A673 (cell line): ENCODE results near the gene ZDHHC21. TPM values are rescaled to one million over a fixed set of nuclear protein-coding genes. Genes with fewer than 3 reads are reported as not detected.

ENCODE experiments used
- BruUV-seq: library from RNA; stranded (reverse); fragments of 400-500 nt; replicated peaks from 2 replicates; lab custom pipeline; 2021; lab: Mats Ljungman, UMichigan
- CTCF ChIA-PET: fragments of 300-600 bp; sonication (Branson Sonifier 250); formaldehyde crosslinking; loops from one replicate; lab custom pipeline; 2022; ENCODE audit warnings: antibody characterized with exemption; lab: Charles Lee
- POLR2A ChIA-PET: fragments of 300-600 bp; sonication (Branson Sonifier 250); formaldehyde crosslinking; loops from one replicate; lab custom pipeline; 2022; ENCODE audit warnings: antibody characterized with exemption; ENCODE audit not compliant: low non-redundant PET; lab: Charles Lee
- DNase-seq: peaks from one replicate; pipeline ENCODE4 v3.0.0-alpha.2; 2015; ENCODE audit warnings: low spot score
- H3K27ac ChIP-seq: fragments of 200-600 bp; sonication (generic); 2 replicates; pipeline ENCODE4 v1.5.1; 2016; ENCODE audit warnings: mixed run types, low read depth, mild to moderate bottlenecking, mixed read lengths, antibody characterized with exemption, low read length; ENCODE audit not compliant: poor library complexity, severe bottlenecking
- H3K27me3 ChIP-seq: fragments of 200-600 bp; sonication (generic); replicated peaks from 2 replicates; pipeline ENCODE4 v1.6.1; 2017; ENCODE audit warnings: mixed run types, low read depth, mild to moderate bottlenecking, mixed read lengths, antibody characterized with exemption, low read length; ENCODE audit not compliant: insufficient read depth, poor library complexity
- H3K36me3 ChIP-seq: fragments of 200-600 bp; sonication (generic); 2 replicates; pipeline ENCODE4 v1.6.1; 2016; ENCODE audit warnings: mixed run types, mild to moderate bottlenecking, mixed read lengths, antibody characterized with exemption, low read length; ENCODE audit not compliant: insufficient read depth, poor library complexity, severe bottlenecking
- H3K4me1 ChIP-seq: fragments of 200-600 bp; sonication (generic); 2 replicates; pipeline ENCODE4 v1.6.1; 2017; ENCODE audit warnings: mixed run types, mild to moderate bottlenecking, mixed read lengths, antibody characterized with exemption, low read length; ENCODE audit not compliant: insufficient read depth, poor library complexity, severe bottlenecking
- H3K4me3 ChIP-seq: fragments of 200-600 bp; sonication (generic); 2 replicates; pipeline ENCODE4 v1.5.1; 2016; ENCODE audit warnings: low read depth, mixed run types, mild to moderate bottlenecking, mixed read lengths, low read length; ENCODE audit not compliant: poor library complexity, severe bottlenecking
- H3K9me3 ChIP-seq: fragments of 200-600 bp; sonication (generic); 2 replicates; pipeline ENCODE4 v1.6.1; 2016; ENCODE audit warnings: mixed run types, low read depth, mild to moderate bottlenecking, mixed read lengths, antibody characterized with exemption, low read length; ENCODE audit not compliant: poor library complexity, severe bottlenecking
- CTCF ChIP-seq: fragments of 300-800, 200-600 bp; sonication (generic); conservative IDR thresholded peaks from 2 replicates; pipeline ENCODE4 v1.5.1; 2017; ENCODE audit warnings: low read depth, mild to moderate bottlenecking, antibody characterized with exemption, low read length, moderate library complexity, mixed read lengths
- EZH2 ChIP-seq: fragments of 200-600 bp; sonication (generic); IDR thresholded peaks from 2 replicates; pipeline ENCODE4 v1.6.1; 2017; ENCODE audit warnings: borderline replicate concordance, low read depth, mild to moderate bottlenecking, mixed read lengths, antibody characterized with exemption, low read length; ENCODE audit not compliant: poor library complexity, severe bottlenecking
- intact Hi-C: fragments of 100-400 bp; cut with micrococcal nuclease; formaldehyde crosslinking; loops from one replicate; pipeline ENCODE4 v1.10.0; 2022; ENCODE audit not compliant: unreplicated experiment
- total RNA-seq: library from RNA; stranded (reverse); gene quantifications from 2 replicates; pipeline ENCODE4 v1.2.3, GENCODE V29; 2021

The ZDHHC21 gene
- total RNA-seq, 1 experiment from 2014 or later = 30.4 TPM

GRCh38 chr9:14618836-14619420 is 74.3 kb downstream of the ZDHHC21 start:
- CTCF ChIA-PET = no interaction called here
- DNase-seq = no peak
- POLR2A ChIA-PET = no interaction called here
- no peak overlapping the region for H3K4me3 ChIP-seq
- BruUV-seq = no TSS peak
- H3K9me3 ChIP-seq = no peaks in the 10 kb centered on the region
- H3K27ac ChIP-seq = no peak overlapping the region
- peaks cover 20% of the 10 kb centered on the region for H3K4me1 ChIP-seq
- TF ChIP-seq EZH2 (no peak), CTCF (no peak)
- intact Hi-C loops = loop anchor here (10.0 kb wide), 1 partner anchor 154 kb away; no protein-coding TSS in a partner anchor
- no peaks in the 10 kb centered on the region for H3K27me3 ChIP-seq
- H3K36me3 ChIP-seq = peaks cover 10% of the 10 kb centered on the region

DNA sequence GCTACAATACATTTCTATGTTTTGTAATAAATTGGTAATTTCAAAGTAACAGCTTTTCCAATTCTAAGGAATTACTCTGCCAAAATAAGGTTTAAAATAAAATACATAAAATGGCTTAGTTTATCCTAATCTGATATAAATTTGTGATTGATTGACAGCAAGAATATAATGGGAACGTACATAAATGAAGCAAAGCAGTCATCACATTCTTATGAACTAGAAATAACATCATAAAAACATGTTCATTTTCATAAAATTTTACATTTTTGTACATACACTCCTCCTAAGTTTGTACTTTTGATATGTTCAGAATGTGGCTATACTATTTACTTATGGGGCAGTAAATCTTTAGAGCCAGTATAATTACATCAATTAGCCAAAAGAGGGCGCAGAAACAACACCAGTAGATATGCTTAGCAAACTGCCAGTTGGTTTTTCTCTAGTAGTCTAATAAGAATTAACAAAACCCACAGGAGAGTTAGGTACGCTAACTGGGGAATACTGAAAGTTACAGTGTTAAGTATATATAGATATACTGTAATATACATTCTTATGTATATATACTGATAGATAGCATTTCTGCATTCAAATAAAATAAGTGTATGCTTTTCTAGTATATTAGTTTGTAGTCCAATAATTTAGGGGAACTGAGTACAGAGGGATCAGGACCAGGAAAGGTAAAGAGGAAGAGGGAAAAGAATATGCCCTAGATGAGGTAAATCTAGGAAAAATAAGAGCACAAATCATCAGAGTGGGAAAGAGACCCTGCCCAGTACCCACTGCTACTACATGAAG is 76.8 kb downstream of the ZDHHC21 start:
- Histone ChIP-seq H3K36me3 (peaks cover 14% of the 10 kb centered on the region), H3K9me3 (no peaks in the 10 kb centered on the region), H3K4me1 (peaks cover 20% of the 10 kb centered on the region), H3K27ac (no peak overlapping the region), H3K27me3 (no peaks in the 10 kb centered on the region), H3K4me3 (no peak overlapping the region)
- intact Hi-C loops = loop anchor here (2.0 to 10.0 kb wide), 3 partner anchors 102 to 152 kb away; no protein-coding TSS in a partner anchor
- no peak for TF ChIP-seq EZH2
- TF ChIP-seq CTCF = peak; percentile 69
- no TSS peak for BruUV-seq
- CTCF ChIA-PET = no interaction called here
- DNase-seq = peak; percentile 70
- POLR2A ChIA-PET = no interaction called here

DNA sequence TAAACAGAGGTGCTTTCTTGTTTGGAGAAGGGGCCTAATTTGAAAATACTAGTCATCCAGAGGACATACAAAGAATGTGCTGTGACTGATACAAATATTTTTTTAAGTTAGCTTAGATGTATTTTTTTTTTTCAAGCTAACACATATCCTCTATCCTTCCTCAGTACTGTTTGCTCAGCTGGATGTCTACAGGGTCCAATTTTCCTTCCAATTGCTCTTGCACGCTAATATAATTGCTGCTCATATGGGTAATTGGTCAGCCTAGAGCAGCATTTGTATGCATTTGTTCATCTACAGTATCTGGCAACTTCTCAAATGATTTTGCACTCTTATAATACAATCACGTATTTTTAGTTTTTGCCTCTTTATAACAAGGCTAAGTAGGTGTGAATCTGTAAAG is 84.7 kb downstream of the ZDHHC21 start:
- no TSS peak for BruUV-seq
- no peak for DNase-seq
- CTCF ChIA-PET = interaction anchor here (0.6 kb wide), 1 partner anchor 38 kb away, joined by 4 read pairs; no protein-coding TSS in a partner anchor

More for the DNA sequence above, 84.7 kb downstream of the ZDHHC21 start:
- Histone ChIP-seq H3K9me3 (peaks cover 4% of the 10 kb centered on the region), H3K36me3 (peaks cover 13% of the 10 kb centered on the region), H3K27me3 (no peaks in the 10 kb centered on the region), H3K27ac (no peak overlapping the region), H3K4me1 (no peaks in the 10 kb centered on the region), H3K4me3 (no peak overlapping the region)
- TF ChIP-seq EZH2 (no peak), CTCF (no peak)
- intact Hi-C loops = no loop called here
- POLR2A ChIA-PET = no interaction called here
